Activated B cell treated with CpG ODN at 0.5 μM for 24 hours (primary cell): ENCODE data around the gene TPGS1. TPM values are rescaled to one million over a fixed set of nuclear protein-coding genes. Genes with fewer than 3 reads are reported as not detected.

Source experiments
- ATAC-seq: fragments of 200-7000 bp; cut with Tn5 transposase; one replicate; pipeline ENCODE4 v1.10.0; 2021; ENCODE audit warnings: low read depth, mild to moderate bottlenecking, moderate library complexity
- CTCF ChIA-PET: fragments of 350-600 bp; sonication (Branson Sonifier 250); formaldehyde crosslinking; loops from one replicate; lab custom pipeline; 2021; ENCODE audit warnings: antibody characterized with exemption; lab: Charles Lee
- POLR2A ChIA-PET: fragments of 350-600 bp; sonication (Branson Sonifier 250); formaldehyde crosslinking; loops from one replicate; lab custom pipeline; 2021; ENCODE audit warnings: antibody characterized with exemption; lab: Charles Lee
- DNase-seq: peaks from one replicate; pipeline ENCODE4 v3.0.0; 2022
- H3K27ac Mint-ChIP-seq: one replicate; pipeline ENCODE4 v1.8.0; 2020; ENCODE audit warnings: mixed read lengths
- H3K27me3 Mint-ChIP-seq: one replicate; pipeline ENCODE4 v1.8.0; 2021; ENCODE audit warnings: mixed read lengths
- H3K36me3 Mint-ChIP-seq: one replicate; pipeline ENCODE4 v1.8.0; 2021; ENCODE audit warnings: low read depth, mixed read lengths
- H3K4me1 Mint-ChIP-seq: one replicate; pipeline ENCODE4 v1.8.0; 2021; ENCODE audit warnings: mixed read lengths
- H3K4me3 Mint-ChIP-seq: one replicate; pipeline ENCODE4 v1.8.0; 2020; ENCODE audit warnings: mild to moderate bottlenecking, mixed read lengths
- H3K9me3 Mint-ChIP-seq: one replicate; pipeline ENCODE4 v1.8.0; 2020; ENCODE audit warnings: mixed read lengths
- CTCF ChIP-seq: fragments of 200-600 bp; IDR thresholded peaks from one replicate; pipeline ENCODE4 v1.8.0; 2022; ENCODE audit warnings: antibody characterized with exemption, mild to moderate bottlenecking
- intact Hi-C: fragments of 100-400 bp; cut with micrococcal nuclease; formaldehyde crosslinking; loops from one replicate; pipeline ENCODE4 v1.15.1; 2024
- total RNA-seq: library from RNA; stranded (reverse); gene quantifications from 2 replicates; pipeline ENCODE4 v1.2.3, GENCODE V29; 2022

TPGS1 gene
- total RNA-seq, 1 donor from 2014 or later = 23.8 TPM

DNA sequence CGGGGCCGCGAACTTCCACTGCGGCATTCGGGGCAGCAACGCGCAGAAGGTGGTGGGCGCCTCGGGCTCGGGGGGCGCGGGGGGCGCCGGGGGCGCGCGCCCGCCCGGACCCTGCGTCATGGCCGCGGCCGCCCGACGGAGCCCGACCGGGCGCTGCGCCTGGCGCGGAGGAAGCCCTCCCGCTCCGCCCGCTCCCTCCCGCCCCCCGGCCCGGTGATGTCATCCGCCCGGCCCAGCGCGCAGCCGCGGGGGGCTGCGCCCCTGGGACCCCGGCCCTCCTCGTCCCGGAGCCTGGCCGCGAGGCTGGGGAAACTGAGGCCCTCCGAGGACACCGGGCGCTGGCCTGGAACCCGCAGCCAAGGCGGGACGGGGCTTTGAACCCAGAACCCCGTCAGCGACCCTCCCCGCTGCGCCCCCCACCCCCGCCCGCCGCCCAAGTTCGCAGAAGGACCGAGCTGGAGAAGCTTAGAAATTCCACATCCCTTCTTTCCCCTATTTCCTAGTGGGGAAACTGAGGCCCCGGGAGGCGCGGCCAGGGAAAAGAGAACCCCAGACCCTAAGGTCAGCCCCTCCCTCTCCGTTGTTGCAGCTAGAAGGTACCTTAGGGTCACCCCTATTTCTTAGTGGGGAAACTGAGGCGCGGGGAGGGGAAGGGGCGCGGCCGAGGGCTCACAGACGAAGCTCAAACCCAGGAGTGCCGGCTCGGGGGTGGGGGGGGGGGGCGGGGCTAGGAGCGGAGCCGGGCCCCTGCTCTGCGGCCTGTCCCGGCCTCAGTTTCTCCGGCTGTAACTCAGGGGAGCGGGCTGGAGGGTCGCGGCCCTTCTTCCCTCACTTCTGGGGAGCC, 46.2 kb upstream of the TPGS1 start, which contains the start of gene SHC2:
Gene SHC2 (minus strand): TSS at position 157 of the 844 bp plus-strand sequence. CDS start 37 bp downstream, at position 120.
- CTCF ChIA-PET = no interaction called here

GRCh38 chr19:461721-462551, 45.4 kb upstream of the TPGS1 start:
- CTCF ChIA-PET = no interaction called here
- no peaks in the 10 kb centered on the region for H3K36me3 Mint-ChIP-seq
- no peak overlapping the region for H3K27ac Mint-ChIP-seq
- no peak for TF ChIP-seq CTCF
- intact Hi-C loops = no loop called here
- H3K4me1 Mint-ChIP-seq = peaks cover 5% of the 10 kb centered on the region
- no peak for ATAC-seq
- peak overlapping the region; percentile 48 for H3K4me3 Mint-ChIP-seq
- POLR2A ChIA-PET = interaction anchor here (0.6 kb wide), 2 partner anchors 26 to 87 kb away, joined by 3 to 4 read pairs; no protein-coding TSS in a partner anchor
- peaks cover 2% of the 10 kb centered on the region for H3K9me3 Mint-ChIP-seq
- peaks cover 16% of the 10 kb centered on the region for H3K27me3 Mint-ChIP-seq
- DNase-seq = no peak

More for the DNA sequence above, 46.2 kb upstream of the TPGS1 start, which contains the start of gene SHC2:
- Mint-ChIP-seq H3K27me3 (peaks cover 16% of the 10 kb centered on the region), H3K4me3 (peak within 1 kb of the TSS; percentile 59), H3K9me3 (peaks cover 2% of the 10 kb centered on the region), H3K36me3 (no peaks in the 10 kb centered on the region), H3K4me1 (peaks cover 5% of the 10 kb centered on the region), H3K27ac (no peak within 1 kb of the TSS)
- no peak for TF ChIP-seq CTCF
- ATAC-seq = no peak
- no peak for DNase-seq
- POLR2A ChIA-PET = interaction anchor here (0.6 kb wide), 2 partner anchors 27 to 88 kb away, joined by 3 to 4 read pairs; no protein-coding TSS in a partner anchor
- intact Hi-C loops = no loop called here

GRCh38 chr19:463483-464207, 43.7 kb upstream of the TPGS1 start:
- H3K4me1 Mint-ChIP-seq = peaks cover 5% of the 10 kb centered on the region
- intact Hi-C loops = no loop called here

GRCh38 chr19:464208-464545, 43.1 kb upstream of the TPGS1 start:
- CTCF ChIA-PET = no interaction called here
- intact Hi-C loops = no loop called here
- DNase-seq (no peak), ATAC-seq (no peak)
- Mint-ChIP-seq H3K27ac (no peak overlapping the region), H3K36me3 (no peaks in the 10 kb centered on the region), H3K9me3 (peaks cover 2% of the 10 kb centered on the region), H3K27me3 (peaks cover 10% of the 10 kb centered on the region), H3K4me3 (no peak overlapping the region), H3K4me1 (peaks cover 5% of the 10 kb centered on the region)
- no peak for TF ChIP-seq CTCF
- POLR2A ChIA-PET = no interaction called here

More at GRCh38 chr19:463483-464207, 43.7 kb upstream of the TPGS1 start:
- DNase-seq = no peak
- ChIA-PET POLR2A (no interaction called here), CTCF (no interaction called here)
- Mint-ChIP-seq H3K9me3 (peaks cover 2% of the 10 kb centered on the region), H3K27me3 (peaks cover 10% of the 10 kb centered on the region), H3K27ac (no peak overlapping the region), H3K36me3 (no peaks in the 10 kb centered on the region), H3K4me3 (no peak overlapping the region)
- ATAC-seq = no peak
- TF ChIP-seq CTCF = no peak
